ENCODE results near the gene RND2.
"Not testable (repeated sequence)": the region's sequence is repeated elsewhere in the genome, so short reads cannot be mapped to it uniquely, and the experiment has no call there.

RND2 gene

DNA sequence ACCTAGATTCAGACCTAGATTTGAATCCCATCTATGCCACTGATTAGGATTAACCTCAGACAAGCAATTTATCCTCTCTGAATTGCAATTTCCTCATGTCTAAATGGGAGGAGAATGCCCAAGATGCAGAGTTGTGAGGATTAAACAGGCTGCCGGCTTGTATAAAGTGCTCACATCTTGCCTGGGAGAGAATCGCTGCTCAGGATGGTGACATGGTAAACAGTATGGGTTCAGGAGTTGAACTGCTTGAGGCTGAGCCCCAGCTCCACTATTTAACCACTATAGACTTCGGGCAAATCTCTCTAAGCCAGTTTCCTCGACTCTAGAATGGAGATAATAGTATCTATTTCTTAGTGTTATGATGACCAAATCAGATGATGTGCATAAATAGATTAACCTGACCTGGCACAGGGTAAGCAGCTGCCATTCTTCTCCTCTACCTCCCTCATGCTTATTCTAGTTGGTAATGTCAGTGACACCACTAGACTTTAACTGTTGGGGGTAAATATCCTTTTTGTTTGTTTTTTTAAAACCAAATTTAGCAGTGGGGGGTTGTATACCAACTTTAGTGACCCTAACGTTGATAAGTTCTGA lies 27.5 kb upstream of the RND2 start:
- peaks cover 66% of the 10 kb centered on the region for H3K36me3 Mint-ChIP-seq

DNA sequence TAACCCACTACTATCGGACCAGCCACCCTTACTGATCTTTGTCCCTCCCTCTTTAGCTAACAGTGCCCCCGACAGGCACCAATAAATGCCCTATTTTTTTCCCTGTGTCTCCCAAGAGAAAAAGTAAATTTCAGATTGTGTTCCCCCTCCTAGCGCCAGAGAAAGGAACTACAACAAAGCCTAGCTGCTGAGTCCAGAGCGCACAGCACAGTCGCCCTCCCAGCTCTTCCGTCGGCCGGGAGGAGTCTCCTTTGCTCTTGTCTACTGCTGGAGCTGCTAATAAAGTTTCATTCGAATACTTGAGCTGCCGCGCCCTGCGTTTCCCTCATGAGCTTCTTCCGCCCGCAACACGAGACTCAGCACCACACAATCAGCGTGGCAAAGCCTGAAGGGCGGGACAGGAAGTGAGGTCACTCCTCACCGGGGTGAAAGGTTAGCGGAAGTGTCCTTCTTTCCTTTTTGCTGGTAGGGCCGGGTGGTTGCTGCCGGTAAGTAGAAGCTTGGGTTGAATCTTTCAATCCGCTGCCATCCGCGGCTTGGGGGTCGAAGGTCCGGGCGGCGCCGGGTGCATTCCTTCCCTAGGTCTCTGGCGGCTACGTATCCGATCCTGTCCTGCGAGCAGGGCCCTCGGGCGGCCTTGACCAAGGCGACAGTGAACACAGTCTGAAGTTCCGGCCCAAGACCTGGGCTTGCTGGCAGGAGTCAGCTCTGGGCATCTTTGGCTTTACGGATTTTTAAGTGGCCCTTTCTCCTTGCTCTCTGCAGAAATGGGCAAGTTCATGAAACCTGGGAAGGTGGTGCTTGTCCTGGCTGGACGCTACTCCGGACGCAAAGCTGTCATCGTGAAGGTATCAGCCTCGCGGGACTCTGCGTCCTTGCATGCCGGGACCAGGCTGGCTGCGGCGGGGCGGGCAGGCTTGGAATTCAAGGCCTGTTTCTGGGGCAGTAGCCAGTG lies 26.8 kb upstream of the RND2 start, which contains the start of gene RPL27:
Gene RPL27, plus strand, starts transcription at position 436 of the 955 bp plus-strand sequence. Its CDS starts 332 bp downstream, at position 768.
- ATAC-seq (peak; percentile 98), DNase-seq (ENCODE audit: low spot score in 2 of 2) (peak; percentile 78 to 96)
- Mint-ChIP-seq H3K27ac (peak within 1 kb of the TSS; percentile 99), H3K36me3 (peaks cover 68% of the 10 kb centered on the region), H3K9me3 (no peaks in the 10 kb centered on the region), H3K4me1 (peaks cover 26% of the 10 kb centered on the region), H3K4me3 (peak within 1 kb of the TSS; percentile 94)

More for the DNA sequence above, 27.5 kb upstream of the RND2 start:
- no peaks in the 10 kb centered on the region for H3K9me3 Mint-ChIP-seq
- peak overlapping the region; percentile 99 for H3K27ac Mint-ChIP-seq
- ATAC-seq (no peak), DNase-seq (ENCODE audit: low spot score in 2 of 2) (no peak)
- H3K4me1 Mint-ChIP-seq, result peaks cover 26% of the 10 kb centered on the region
- peak overlapping the region; percentile 94 for H3K4me3 Mint-ChIP-seq

DNA sequence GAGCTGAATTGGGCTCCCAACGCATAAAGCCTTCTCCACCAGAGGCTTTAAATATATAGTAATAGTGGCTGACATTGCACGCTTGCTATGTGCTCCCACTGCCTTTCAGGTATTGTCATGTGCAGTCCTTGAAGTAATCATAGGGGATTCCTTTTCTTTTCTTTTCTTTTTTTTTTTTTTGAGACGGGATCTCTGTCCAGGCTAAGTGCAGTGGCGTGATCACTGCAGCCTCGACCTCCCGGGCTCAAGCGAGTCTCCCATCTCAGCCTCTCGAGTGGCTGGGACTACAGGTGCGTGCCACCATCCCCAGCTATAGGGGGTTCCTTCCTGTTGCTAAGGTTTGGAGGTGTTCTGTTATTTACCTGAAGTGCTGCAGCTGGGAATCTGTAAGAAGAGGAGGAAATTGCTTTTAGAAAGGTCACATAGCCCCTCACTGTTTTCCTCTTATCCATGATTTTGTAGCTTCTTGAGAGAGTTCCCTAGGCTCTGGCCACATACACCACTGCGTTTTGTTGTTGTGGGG lies 26.0 kb upstream of the RND2 start:
- peaks cover 26% of the 10 kb centered on the region for H3K4me1 Mint-ChIP-seq
- DNase-seq (ENCODE audit: low spot score in 2 of 2), result no peak

DNA sequence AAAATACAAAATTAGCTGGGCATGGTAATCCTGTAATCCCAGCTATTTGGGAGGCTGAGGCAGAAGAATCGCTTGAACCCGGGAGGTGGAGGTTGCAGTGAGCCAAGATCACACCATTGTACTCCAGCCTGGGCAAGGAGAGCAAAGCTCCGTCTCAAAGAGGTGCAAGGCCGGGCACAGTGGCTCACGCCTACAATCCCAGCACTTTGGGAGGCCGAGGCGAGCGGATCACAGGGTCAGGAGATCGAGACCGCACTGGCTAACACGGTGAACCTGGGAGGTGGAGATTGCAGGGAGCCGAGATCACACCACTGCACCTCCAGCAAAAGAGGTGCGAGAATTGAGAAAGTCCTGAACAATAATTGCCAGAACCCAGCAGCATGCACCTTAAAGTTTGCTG lies 24.1 kb upstream of the RND2 start:
- peaks cover 26% of the 10 kb centered on the region for H3K4me1 Mint-ChIP-seq
- not testable (repeated sequence) for H3K9me3 Mint-ChIP-seq; DNase-seq (ENCODE audit: low spot score in 2 of 2); ATAC-seq
- peaks cover 81% of the 10 kb centered on the region for H3K36me3 Mint-ChIP-seq
- peak overlapping the region; percentile 99 for H3K27ac Mint-ChIP-seq
- H3K4me3 Mint-ChIP-seq, result peak overlapping the region; percentile 94

More for the DNA sequence above, 26.0 kb upstream of the RND2 start:
- peak overlapping the region; percentile 94 for H3K4me3 Mint-ChIP-seq
- H3K36me3 Mint-ChIP-seq, result peaks cover 69% of the 10 kb centered on the region
- peak overlapping the region; percentile 99 for H3K27ac Mint-ChIP-seq
- no peaks in the 10 kb centered on the region for H3K9me3 Mint-ChIP-seq
- no peak for ATAC-seq

DNA sequence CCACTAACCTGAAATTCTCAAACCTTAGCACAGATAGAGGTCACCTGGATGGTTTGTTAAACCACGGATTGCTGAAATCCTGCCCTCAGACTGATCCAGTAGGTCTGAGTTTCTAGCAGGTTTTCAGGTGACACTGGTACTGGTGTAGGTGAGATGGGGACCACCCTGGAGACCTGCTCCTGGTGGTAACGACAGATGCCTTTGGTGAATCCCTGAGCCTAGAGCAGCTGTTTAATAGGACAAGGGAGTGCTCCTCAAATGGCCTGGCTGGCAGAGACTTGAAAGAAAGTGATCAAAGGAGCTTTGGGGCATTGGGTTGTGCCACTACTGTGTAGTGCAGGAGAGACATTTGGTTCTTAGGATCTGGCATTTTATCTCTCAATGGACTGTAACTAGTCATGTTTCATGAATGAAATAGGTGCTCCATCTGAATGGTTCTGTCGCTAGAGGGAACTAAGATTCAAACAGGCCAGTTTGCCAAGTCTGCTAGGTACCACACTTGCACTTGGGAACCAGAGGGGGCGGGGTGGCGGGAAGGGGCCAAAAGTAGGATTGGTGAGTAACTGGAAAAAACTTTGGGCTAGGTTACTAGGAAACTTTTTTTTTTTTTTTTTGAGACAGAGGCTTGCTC lies 21.4 kb upstream of the RND2 start:
- Mint-ChIP-seq H3K36me3 (peaks cover 78% of the 10 kb centered on the region), H3K9me3 (no peaks in the 10 kb centered on the region)

DNA sequence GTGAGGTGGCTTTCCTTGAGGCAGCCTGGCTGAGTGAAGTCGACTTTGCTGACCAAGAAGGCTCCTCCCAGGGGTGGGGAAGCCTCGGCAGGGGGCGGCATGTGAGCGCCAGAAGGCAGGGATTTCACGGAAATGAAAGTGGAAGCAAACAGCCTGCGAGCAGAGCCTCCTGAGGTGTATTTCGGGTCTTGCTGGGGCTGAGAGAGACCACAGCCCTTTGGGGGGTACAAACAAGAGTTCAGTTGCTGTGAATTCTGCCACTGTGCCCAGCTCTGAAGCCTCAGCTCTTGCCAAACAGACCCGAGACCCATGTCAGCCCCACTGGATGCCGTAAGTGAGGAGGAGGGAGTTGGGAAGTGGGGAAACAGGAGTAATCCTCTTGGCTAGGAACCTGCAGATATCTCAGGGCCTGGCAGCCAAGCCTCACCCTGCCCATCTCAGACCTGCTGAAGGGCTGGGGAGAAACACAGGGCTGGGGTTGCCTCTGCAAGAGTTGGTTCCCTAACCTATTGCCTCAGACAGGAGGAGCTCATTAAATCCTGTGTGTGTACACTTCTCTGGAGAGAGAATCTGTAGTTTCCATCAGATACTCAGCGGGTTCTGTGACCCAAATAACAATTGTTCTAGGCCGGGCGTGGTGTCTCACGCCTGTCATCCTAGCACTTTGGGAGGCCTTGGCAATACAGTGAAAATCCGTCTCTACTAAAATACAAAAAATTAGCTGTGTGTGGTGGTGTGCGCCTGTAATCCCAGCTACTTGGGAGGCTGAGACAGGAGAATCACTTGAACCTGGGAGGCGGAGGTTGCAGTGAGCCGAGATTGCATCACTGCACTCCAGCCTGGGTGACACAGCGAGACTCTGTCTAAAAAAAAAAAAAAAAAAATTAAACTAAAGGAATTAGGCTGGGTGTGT lies 18.1 kb upstream of the RND2 start, which contains the start of gene IFI35:
Gene IFI35, plus strand, starts transcription at position 146 of the 913 bp plus-strand sequence. Its CDS starts 164 bp downstream, at position 310.
- peaks cover 22% of the 10 kb centered on the region for H3K4me1 Mint-ChIP-seq
- H3K36me3 Mint-ChIP-seq, result peaks cover 60% of the 10 kb centered on the region
- no peaks in the 10 kb centered on the region for H3K9me3 Mint-ChIP-seq
- peak within 1 kb of the TSS; percentile 99 for H3K27ac Mint-ChIP-seq
- H3K4me3 Mint-ChIP-seq, result peak within 1 kb of the TSS; percentile 99
- peak; percentile 97 for ATAC-seq
- peak; percentile 63 to 88 for DNase-seq (ENCODE audit: low spot score in 2 of 2)

More for the DNA sequence above, 21.4 kb upstream of the RND2 start:
- Mint-ChIP-seq H3K4me3 (no peak overlapping the region), H3K27ac (peak overlapping the region; percentile 32), H3K4me1 (peaks cover 23% of the 10 kb centered on the region)
- ATAC-seq, result no peak
- DNase-seq (ENCODE audit: low spot score in 2 of 2), result peak in 1 of 2 donors; percentile 46

DNA sequence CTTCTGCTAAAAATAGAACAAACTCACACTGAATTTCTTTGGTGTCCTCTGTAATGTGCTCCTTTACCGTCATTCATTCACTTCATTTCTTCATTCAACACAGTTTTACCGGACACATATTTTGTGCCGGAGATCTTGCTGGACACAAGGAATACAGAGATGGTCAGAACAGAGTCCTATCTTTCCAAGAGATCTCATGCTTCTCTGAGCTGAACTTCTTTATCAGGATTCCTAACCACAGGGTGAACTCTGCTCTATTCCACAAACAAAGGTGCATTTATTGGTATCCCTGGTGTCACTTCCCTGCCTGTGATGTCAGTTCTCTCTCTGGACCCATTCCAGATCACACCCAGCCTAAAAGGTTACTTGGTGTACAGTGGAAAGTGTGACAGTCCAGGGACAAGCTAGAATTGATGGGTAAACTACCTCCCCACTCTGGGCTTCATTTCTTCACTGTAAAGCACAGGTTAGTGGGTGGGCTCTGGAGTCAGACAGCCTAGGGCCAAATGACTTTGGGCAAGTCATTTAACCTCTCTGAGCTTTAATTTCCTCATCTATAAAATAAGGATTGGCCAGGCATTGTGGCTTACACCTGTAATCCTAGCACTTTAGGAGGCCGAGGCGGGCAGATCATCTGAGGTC lies 14.2 kb upstream of the RND2 start:
- no peak for ATAC-seq
- peaks cover 30% of the 10 kb centered on the region for H3K4me1 Mint-ChIP-seq
- no peak overlapping the region for H3K4me3 Mint-ChIP-seq
- peak overlapping the region; percentile 60 for H3K27ac Mint-ChIP-seq
- peaks cover 52% of the 10 kb centered on the region for H3K36me3 Mint-ChIP-seq
- no peak for DNase-seq (ENCODE audit: low spot score in 2 of 2)
- H3K9me3 Mint-ChIP-seq, result no peaks in the 10 kb centered on the region

DNA sequence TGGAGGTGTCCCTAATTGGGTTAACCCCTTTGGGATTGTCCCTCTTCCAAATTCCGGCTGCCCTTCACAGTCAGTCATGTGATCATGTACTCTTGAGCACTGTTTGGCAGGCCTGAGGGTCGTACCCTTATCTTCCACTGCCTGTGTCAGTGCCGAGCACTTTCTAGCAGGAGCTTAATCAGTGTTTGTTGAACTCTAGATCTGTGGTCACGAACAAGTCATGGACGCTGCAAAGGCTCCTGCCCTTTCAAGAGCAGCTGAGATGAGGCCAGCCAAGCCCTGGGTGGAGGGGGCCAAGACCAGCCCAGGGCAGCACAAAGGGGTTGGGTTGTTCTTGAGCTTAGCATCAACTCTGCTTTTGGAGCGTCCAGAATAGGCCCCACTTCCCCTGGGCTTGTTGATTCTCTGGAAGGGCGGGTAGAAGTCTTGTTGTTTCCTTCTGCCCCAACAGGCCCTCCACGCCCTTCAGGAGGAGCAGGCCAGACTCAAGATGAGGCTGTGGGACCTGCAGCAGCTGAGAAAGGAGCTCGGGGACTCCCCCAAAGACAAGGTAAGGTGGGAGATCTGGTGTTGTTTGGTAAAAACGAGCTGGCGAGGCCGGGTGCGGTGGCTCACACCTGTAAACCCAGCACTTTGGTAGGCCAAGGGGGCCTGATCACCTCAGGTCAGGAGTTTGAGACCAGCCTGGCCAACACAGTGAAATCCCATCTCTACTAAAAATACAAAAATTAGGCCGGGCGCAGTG lies 13.1 kb upstream of the RND2 start:
- Mint-ChIP-seq H3K4me1 (peaks cover 24% of the 10 kb centered on the region), H3K36me3 (peaks cover 49% of the 10 kb centered on the region), H3K27ac (peak overlapping the region; percentile 18), H3K4me3 (no peak overlapping the region), H3K9me3 (no peaks in the 10 kb centered on the region)
- ATAC-seq, result no peak
- no peak for DNase-seq (ENCODE audit: low spot score in 2 of 2)

DNA sequence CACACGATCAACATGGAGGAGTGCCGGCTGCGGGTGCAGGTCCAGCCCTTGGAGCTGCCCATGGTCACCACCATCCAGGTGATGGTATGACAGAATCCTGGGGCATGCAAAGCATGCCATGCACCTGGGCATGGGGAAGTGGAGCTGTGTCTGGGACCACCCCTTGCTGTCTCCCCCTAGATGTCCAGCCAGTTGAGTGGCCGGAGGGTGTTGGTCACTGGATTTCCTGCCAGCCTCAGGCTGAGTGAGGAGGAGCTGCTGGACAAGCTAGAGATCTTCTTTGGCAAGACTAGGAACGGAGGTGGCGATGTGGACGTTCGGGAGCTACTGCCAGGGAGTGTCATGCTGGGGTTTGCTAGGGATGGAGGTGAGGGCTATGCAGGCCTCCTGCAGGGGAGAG lies 11.7 kb upstream of the RND2 start:
- no peak for ATAC-seq
- peaks cover 29% of the 10 kb centered on the region for H3K4me1 Mint-ChIP-seq
- H3K27ac Mint-ChIP-seq, result peak overlapping the region; percentile 76
- no peak for DNase-seq (ENCODE audit: low spot score in 2 of 2)
- peaks cover 49% of the 10 kb centered on the region for H3K36me3 Mint-ChIP-seq
- H3K4me3 Mint-ChIP-seq, result no peak overlapping the region
- H3K9me3 Mint-ChIP-seq, result no peaks in the 10 kb centered on the region

DNA sequence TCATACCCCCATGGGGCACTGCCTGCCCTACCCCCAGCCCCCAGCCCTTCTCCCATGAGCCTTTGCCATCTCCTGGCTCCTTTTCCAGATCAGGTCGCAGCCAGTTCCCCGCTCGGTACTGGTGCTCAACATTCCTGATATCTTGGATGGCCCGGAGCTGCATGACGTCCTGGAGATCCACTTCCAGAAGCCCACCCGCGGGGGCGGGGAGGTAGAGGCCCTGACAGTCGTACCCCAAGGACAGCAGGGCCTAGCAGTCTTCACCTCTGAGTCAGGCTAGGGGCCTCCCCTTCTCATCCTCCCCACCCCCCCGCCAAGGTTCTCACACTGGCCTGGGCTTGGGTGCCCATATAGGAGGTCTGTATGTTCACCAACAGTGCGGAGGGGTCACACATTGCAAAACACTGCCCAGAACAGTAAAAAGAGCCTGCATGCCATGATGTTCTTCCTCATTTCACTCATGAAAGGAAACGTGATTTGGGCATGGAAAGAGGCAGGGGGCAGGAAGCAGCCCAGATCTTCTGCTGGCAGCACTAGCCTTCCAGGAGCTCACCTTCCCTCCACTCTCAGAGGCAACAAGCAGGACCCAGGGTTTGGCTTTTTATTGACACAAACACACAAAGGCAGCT lies 10.9 kb upstream of the RND2 start:
- no peaks in the 10 kb centered on the region for H3K9me3 Mint-ChIP-seq
- peaks cover 36% of the 10 kb centered on the region for H3K4me1 Mint-ChIP-seq
- DNase-seq (ENCODE audit: low spot score in 2 of 2) (no peak), ATAC-seq (no peak)
- H3K27ac Mint-ChIP-seq, result peak overlapping the region; percentile 76
- peaks cover 49% of the 10 kb centered on the region for H3K36me3 Mint-ChIP-seq
- no peak overlapping the region for H3K4me3 Mint-ChIP-seq

DNA sequence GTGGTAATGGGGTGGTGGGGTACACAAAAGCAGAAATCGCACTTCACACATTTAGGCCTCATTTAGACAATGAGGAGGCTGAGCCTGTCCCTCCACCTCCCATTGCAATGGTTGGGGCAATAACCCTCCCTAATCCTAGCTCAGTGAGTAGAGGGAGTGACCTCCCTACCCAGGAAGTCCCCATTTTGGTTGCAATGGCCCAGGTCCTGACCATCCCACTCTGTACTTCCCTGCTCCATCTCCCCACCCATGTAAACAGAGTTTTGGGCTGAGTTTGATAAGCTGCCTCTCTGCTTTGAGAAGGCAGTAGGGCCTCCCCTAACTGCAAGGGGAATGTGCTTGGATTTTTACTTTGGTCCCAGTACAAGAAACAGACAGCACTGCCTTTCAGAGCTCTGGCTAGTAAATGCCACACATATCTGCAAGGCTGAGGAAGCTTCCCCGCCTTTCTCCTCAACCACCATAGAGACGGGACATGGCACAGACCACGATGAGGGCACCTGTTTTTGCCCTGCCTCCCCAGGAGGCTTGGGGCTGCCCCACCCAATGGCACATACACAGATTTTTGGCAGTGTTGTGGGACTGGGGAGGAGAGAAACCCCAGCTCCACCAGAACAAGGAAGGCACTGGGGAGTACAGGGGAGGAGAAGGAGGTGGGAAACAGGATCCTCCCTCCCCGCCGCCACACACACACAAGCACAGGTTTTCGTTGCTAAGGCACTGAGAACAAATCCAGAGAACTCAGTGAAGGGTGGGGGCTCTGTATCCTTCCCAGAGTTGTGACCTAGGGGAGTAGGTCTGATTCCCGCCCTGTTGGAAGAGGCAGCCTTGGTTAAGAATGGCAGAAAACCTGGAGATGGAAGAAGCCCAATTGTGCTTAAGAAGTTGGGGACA lies 10.1 kb upstream of the RND2 start:
- Mint-ChIP-seq H3K36me3 (peaks cover 47% of the 10 kb centered on the region), H3K4me1 (peaks cover 43% of the 10 kb centered on the region), H3K27ac (peak overlapping the region; percentile 66), H3K4me3 (no peak overlapping the region), H3K9me3 (no peaks in the 10 kb centered on the region)
- DNase-seq (ENCODE audit: low spot score in 2 of 2) (no peak), ATAC-seq (no peak)

DNA sequence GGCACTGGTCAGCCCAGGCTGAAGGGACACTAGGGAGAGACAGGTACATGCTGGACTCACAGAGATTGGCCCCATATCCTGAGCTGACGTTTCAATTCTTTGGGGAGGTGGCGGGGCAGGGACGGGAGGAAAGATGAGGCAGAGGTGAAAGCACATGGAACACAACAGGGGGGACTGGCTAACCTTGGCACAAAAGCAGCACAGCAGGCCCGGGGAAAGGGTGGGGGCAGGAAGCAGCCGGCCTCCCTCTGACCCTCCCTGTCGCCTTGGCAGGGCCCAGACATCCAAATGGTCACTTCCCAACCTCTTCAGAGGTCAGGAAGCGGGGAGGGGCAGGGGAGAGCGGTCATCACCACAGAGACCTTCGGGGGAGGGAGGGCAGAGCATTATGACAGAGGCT lies 9.5 kb upstream of the RND2 start:
- H3K36me3 Mint-ChIP-seq, result peaks cover 42% of the 10 kb centered on the region
- DNase-seq (ENCODE audit: low spot score in 2 of 2) (no peak), ATAC-seq (no peak)
- peaks cover 40% of the 10 kb centered on the region for H3K4me1 Mint-ChIP-seq
- no peaks in the 10 kb centered on the region for H3K9me3 Mint-ChIP-seq
- H3K4me3 Mint-ChIP-seq, result no peak overlapping the region
- peak overlapping the region; percentile 66 for H3K27ac Mint-ChIP-seq

Data from stimulated activated effector memory CD8-positive, alpha-beta T cell treated with anti-CD3 and anti-CD28 coated beads, Interleukin-12 subunit alpha, Interleukin-12 subunit beta, amount 100 ng/mL, for 72 hours (primary cell).